Measurements from ENCODE around the gene TNFAIP1.

- TF ChIP-seq CTCF (IDR thresholded peaks at IDR 0.05; ENCODE audit: low read depth, low read length) (no peak), EZH2phosphoT487 (IDR thresholded peaks at IDR 0.05; ENCODE audit: low read depth) (no peak)
These were observed 55.8 kb downstream of the TNFAIP1 start for GRCh38 chr17:28391401-28391800.

Measured in OCI-LY3 (cell line).